RWPE2 (cell line): ENCODE results near the gene FAM53B.

ENCODE experiments used
- ATAC-seq: fragments of 200-7000 bp; cut with Tn5 transposase; 3 replicates; pipeline ENCODE4 v1.9.1; 2021; ENCODE audit warnings: low read depth
- DNase-seq: peaks from one replicate; pipeline ENCODE4 v3.0.0-alpha.2; 2020; ENCODE audit warnings: low spot score
- H3K27ac ChIP-seq: fragments of 450-650 bp; 2 replicates; pipeline ENCODE4 v1.5.1; 2017; ENCODE audit warnings: mild to moderate bottlenecking; ENCODE audit not compliant: poor library complexity, severe bottlenecking
- H3K27me3 ChIP-seq: fragments of 250-450 bp; sonication (Bioruptor Pico); 2 replicates; pipeline ENCODE4 v1.5.1; 2021; ENCODE audit warnings: mild to moderate bottlenecking, moderate library complexity; ENCODE audit not compliant: insufficient read depth, poor library complexity, severe bottlenecking
- H3K36me3 ChIP-seq: fragments of 250-450 bp; sonication (Bioruptor Pico); 2 replicates; pipeline ENCODE4 v1.5.1; 2020; ENCODE audit warnings: low read depth, mild to moderate bottlenecking, moderate library complexity
- H3K4me1 ChIP-seq: fragments of 250-450 bp; sonication (Bioruptor Pico); 2 replicates; pipeline ENCODE4 v1.5.1; 2021; ENCODE audit warnings: mild to moderate bottlenecking, moderate library complexity; ENCODE audit not compliant: insufficient read depth, poor library complexity, severe bottlenecking
- H3K4me3 ChIP-seq: fragments of 250-450 bp; sonication (Bioruptor Pico); 2 replicates; pipeline ENCODE4 v1.5.1; 2021; ENCODE audit warnings: mild to moderate bottlenecking, moderate library complexity; ENCODE audit not compliant: severe bottlenecking
- H3K9me3 ChIP-seq: fragments of 250-450 bp; sonication (Bioruptor Pico); 2 replicates; pipeline ENCODE4 v1.5.1; 2021; ENCODE audit warnings: mild to moderate bottlenecking, moderate library complexity; ENCODE audit not compliant: severe bottlenecking
- TF ChIP-seq, protein P1 (sequence below): fragments of 450-650 bp; IDR thresholded peaks from one replicate; pipeline ENCODE4 v1.5.1; 2017; ENCODE audit warnings: mild to moderate bottlenecking, moderate library complexity; ENCODE audit not compliant: poor library complexity, severe bottlenecking

The FAM53B gene

GRCh38 chr10:124629415-124629814 lies 114.8 kb downstream of the FAM53B start:
- no peaks in the 10 kb centered on the region for H3K36me3 ChIP-seq
- TF ChIP-seq, protein P1, sequence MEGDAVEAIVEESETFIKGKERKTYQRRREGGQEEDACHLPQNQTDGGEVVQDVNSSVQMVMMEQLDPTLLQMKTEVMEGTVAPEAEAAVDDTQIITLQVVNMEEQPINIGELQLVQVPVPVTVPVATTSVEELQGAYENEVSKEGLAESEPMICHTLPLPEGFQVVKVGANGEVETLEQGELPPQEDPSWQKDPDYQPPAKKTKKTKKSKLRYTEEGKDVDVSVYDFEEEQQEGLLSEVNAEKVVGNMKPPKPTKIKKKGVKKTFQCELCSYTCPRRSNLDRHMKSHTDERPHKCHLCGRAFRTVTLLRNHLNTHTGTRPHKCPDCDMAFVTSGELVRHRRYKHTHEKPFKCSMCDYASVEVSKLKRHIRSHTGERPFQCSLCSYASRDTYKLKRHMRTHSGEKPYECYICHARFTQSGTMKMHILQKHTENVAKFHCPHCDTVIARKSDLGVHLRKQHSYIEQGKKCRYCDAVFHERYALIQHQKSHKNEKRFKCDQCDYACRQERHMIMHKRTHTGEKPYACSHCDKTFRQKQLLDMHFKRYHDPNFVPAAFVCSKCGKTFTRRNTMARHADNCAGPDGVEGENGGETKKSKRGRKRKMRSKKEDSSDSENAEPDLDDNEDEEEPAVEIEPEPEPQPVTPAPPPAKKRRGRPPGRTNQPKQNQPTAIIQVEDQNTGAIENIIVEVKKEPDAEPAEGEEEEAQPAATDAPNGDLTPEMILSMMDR: no peak
- H3K27me3 ChIP-seq: no peaks in the 10 kb centered on the region
- H3K27ac ChIP-seq: no peak overlapping the region
- no peak for DNase-seq
- no peak overlapping the region for H3K4me3 ChIP-seq
- H3K9me3 ChIP-seq: no peaks in the 10 kb centered on the region
- H3K4me1 ChIP-seq: peaks cover 22% of the 10 kb centered on the region
- ATAC-seq: no peak

- ATAC-seq: no peak
- Histone ChIP-seq H3K27me3 (no peaks in the 10 kb centered on the region), H3K4me1 (peaks cover 22% of the 10 kb centered on the region), H3K36me3 (no peaks in the 10 kb centered on the region), H3K9me3 (no peaks in the 10 kb centered on the region), H3K27ac (no peak overlapping the region), H3K4me3 (no peak overlapping the region)
- TF ChIP-seq, protein P1: no peak
- DNase-seq: no peak
Observed at GRCh38 chr10:124628676-124629021, 115.5 kb downstream of the FAM53B start.

GRCh38 chr10:124627866-124628675 lies 116.1 kb downstream of the FAM53B start:
- no peaks in the 10 kb centered on the region for H3K9me3 ChIP-seq
- no peak for DNase-seq

GRCh38 chr10:124626759-124627380 lies 117.3 kb downstream of the FAM53B start:
- Histone ChIP-seq H3K36me3 (no peaks in the 10 kb centered on the region), H3K27me3 (no peaks in the 10 kb centered on the region), H3K27ac (peak overlapping the region; percentile 47), H3K4me3 (no peak overlapping the region), H3K4me1 (peaks cover 13% of the 10 kb centered on the region), H3K9me3 (no peaks in the 10 kb centered on the region)
- DNase-seq (peak; percentile 81), ATAC-seq (peak; percentile 81)
- TF ChIP-seq, protein P1: no peak

More at GRCh38 chr10:124627866-124628675, 116.1 kb downstream of the FAM53B start:
- H3K27ac ChIP-seq: peak overlapping the region; percentile 47
- H3K4me3 ChIP-seq: no peak overlapping the region
- TF ChIP-seq, protein P1: no peak
- no peak for ATAC-seq
- no peaks in the 10 kb centered on the region for H3K36me3 ChIP-seq
- H3K27me3 ChIP-seq: no peaks in the 10 kb centered on the region
- peaks cover 22% of the 10 kb centered on the region for H3K4me1 ChIP-seq

DNA sequence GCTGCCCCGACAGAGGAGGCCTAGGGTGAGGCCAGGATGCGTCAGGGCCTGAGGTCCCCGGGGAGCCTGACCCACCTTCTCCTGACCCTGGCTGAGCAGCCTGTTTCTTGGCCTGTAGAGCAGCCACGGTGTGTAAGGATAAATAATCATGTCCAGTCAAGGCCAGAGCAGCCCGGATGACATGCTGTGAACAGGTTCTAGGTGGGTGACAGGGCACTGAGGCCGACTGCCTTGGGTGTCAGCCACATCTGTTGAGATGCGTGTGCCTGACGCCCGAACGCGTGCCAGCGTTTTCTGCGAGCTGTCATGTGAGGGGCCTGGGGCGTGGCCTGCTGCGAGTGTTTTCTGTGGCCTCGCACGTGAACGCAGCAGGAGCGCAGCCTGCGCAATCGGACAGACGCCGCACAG lies 118.3 kb downstream of the FAM53B start:
- Histone ChIP-seq H3K9me3 (no peaks in the 10 kb centered on the region), H3K4me3 (no peak overlapping the region), H3K27me3 (no peaks in the 10 kb centered on the region), H3K4me1 (peaks cover 12% of the 10 kb centered on the region), H3K36me3 (no peaks in the 10 kb centered on the region), H3K27ac (no peak overlapping the region)
- TF ChIP-seq, protein P1: no peak
- ATAC-seq (no peak), DNase-seq (no peak)
